Stomach (tissue), 9 donors: ENCODE measurements around the gene GPR27. TPM values are rescaled to one million over a fixed set of nuclear protein-coding genes. Genes with fewer than 3 reads are reported as not detected.

ENCODE experiments used
- DNase-seq, 2 donors: peaks; one replicate each; pipeline versions ENCODE4 v3.0.0 to v3.0.0-alpha.2; 2013 to 2019
- H3K27ac ChIP-seq, 5 donors: fragments of 200-600 bp in 4 of 5; sonication (generic) in 4 of 5; one replicate each; pipeline ENCODE4 v1.5.1; 2013 to 2019; ENCODE audit warnings: mild to moderate bottlenecking in 1 of 5, moderate library complexity in 1 of 5
- H3K27me3 ChIP-seq, 3 donors: fragments of 200-600 bp; sonication (generic); one replicate each; pipeline ENCODE4 v1.5.1; 2017 to 2019; ENCODE audit warnings: mixed run types in 1 of 3
- H3K36me3 ChIP-seq, 4 donors: fragments of 200-600 bp; sonication (generic); 1 replicate in 3 of 4; 2 replicates in 1 of 4; pipeline ENCODE4 v1.5.1; 2016 to 2019
- H3K4me1 ChIP-seq, 4 donors: fragments of 200-600 bp; sonication (generic); one replicate each; pipeline ENCODE4 v1.5.1; 2016 to 2019
- H3K4me3 ChIP-seq, 4 donors: fragments of 200-600 bp; sonication (generic) in 3 of 4; one replicate each; pipeline ENCODE4 v1.5.1; 2016 to 2019; ENCODE audit warnings: mild to moderate bottlenecking in 1 of 4
- H3K9me3 ChIP-seq, 4 donors: fragments of 200-600 bp; sonication (generic); one replicate each; pipeline ENCODE4 v1.5.1; 2016 to 2019
- EP300 ChIP-seq: sonication (generic); formaldehyde crosslinking; IDR thresholded peaks from one replicate; pipeline ENCODE4 v1.6.1; 2017; ENCODE audit warnings: antibody characterized with exemption
- POLR2A ChIP-seq, 4 donors: fragments of 450-650 bp; IDR thresholded peaks; one replicate each; pipeline ENCODE4 v1.6.1; 2016; ENCODE audit warnings: antibody characterized with exemption in 4 of 4, control low read depth in 2 of 4, mild to moderate bottlenecking in 1 of 4, moderate library complexity in 1 of 4
- POLR2AphosphoS5 ChIP-seq, 3 donors: sonication (generic); formaldehyde crosslinking; IDR thresholded peaks; one replicate each; pipeline ENCODE4 v1.6.1; 2016; ENCODE audit warnings: antibody characterized with exemption in 3 of 3
- WGBS, 5 donors: extraction: QIAGEN DNeasy Blood & Tissue Kit in 3 of 5; methylation state at CpG; one replicate each; pipeline versions ENCODE4 v1.1.5 to v1.1.7; 2013 to 2018; 5-methylcytosine and 5-hydroxymethylcytosine counted together
- intact Hi-C: fragments of 100-400 bp; cut with DNase I; formaldehyde crosslinking; loops from one replicate; pipeline ENCODE4 v1.15.1; 2023; ENCODE audit warnings: low total_unique reads
- polyA plus RNA-seq, 3 donors: library from polyadenylated mRNA; stranded (reverse); fragments of 200-250 nt; gene quantifications; one replicate each; pipeline ENCODE4 v1.2.3, GENCODE V29; 2013
- total RNA-seq, 5 donors: library from RNA; depleted of rRNA; stranded (reverse); fragments of >200 nt; gene quantifications; one replicate each; pipeline versions ENCODE4 v1.1.0 to v1.2.3, GENCODE V29; 2014 to 2016
- TF ChIP-seq, protein P1 (sequence below), 7 experiments: fragments of 450-650 bp in 4 of 7; fragments of 200-600 bp in 3 of 7; sonication (generic) in 3 of 7; IDR thresholded peaks; one replicate each; pipeline ENCODE4 v1.5.1; 2016 to 2019; ENCODE audit warnings: antibody characterized with exemption in 7 of 7, control low read depth in 2 of 7, mild to moderate bottlenecking in 1 of 7
- donor health status: healthy with polysubstance abuse.
- donor health status: Bipolar disorder and iron deficiency.
- donor health status: healthy.

The GPR27 gene
- total and polyA plus RNA-seq, 8 donors = 0.45 to 5.1 (median 2.6) TPM; not detected in 1

DNA sequence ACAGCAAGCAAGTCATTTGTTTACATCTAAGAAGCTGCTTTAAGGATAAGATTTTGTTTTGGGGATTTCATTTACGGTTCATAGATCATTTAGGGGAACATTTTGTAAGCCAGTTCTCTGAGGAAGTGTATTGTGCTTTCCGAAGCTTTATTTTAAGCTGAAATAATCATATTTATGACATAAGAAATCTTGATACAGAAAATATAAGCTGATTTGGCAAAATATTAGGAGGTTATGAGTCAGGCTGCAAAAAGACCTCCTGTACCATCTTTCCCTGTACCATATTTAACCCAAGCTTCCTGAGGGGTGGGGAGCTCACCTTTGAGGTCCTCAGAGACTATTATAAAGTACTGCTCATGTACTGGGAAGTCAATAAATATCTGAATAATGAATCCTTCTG lies 20.3 kb upstream of the GPR27 start:
- no peaks in the 10 kb centered on the region for H3K27me3 ChIP-seq
- 71 to 88% (median 81%) methylated on average over 2 of the region's 2 CpGs for WGBS, 5 donors

DNA sequence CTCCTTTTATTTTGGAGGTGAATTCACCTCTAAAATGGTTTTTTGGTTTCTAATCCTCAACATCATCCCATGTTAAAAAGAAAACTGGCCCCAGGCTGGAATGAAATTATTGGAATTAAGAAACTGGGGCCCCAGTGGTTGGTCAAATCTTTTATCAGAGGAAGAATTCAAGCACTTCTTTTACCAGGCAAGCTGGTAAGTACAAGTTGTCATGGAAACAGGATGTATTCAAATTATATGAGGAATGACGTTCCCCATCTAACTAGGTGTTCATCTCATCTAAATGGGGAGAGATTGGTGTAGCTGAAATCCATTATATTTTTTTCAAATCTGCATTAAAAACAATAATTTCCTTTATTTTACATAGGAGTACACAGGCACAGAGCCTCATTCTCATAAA lies 18.8 kb upstream of the GPR27 start:
- Histone ChIP-seq H3K4me1 (peaks cover 2 to 6% (median 3%) of the 10 kb centered on the region in 4 donors), H3K36me3 (no peaks in the 10 kb centered on the region), H3K4me3 (no peak overlapping the region), H3K27ac (no peak overlapping the region), H3K27me3 (no peaks in the 10 kb centered on the region), H3K9me3 (peaks cover 0 to 6% (median 0%) of the 10 kb centered on the region in 4 donors)
- 66 to 90% (median 83%) methylated on average over 1 of the region's 1 CpG for WGBS, 5 donors
- intact Hi-C loops = loop anchor here (10.0 kb wide), 1 partner anchor 1090 kb away; no protein-coding TSS in a partner anchor
- DNase-seq = no peak
- TF ChIP-seq POLR2A (IDR thresholded peaks at IDR 0.05) (no peak), POLR2AphosphoS5 (IDR thresholded peaks at IDR 0.05) (no peak), EP300 (no peak)
- TF ChIP-seq, protein P1, sequence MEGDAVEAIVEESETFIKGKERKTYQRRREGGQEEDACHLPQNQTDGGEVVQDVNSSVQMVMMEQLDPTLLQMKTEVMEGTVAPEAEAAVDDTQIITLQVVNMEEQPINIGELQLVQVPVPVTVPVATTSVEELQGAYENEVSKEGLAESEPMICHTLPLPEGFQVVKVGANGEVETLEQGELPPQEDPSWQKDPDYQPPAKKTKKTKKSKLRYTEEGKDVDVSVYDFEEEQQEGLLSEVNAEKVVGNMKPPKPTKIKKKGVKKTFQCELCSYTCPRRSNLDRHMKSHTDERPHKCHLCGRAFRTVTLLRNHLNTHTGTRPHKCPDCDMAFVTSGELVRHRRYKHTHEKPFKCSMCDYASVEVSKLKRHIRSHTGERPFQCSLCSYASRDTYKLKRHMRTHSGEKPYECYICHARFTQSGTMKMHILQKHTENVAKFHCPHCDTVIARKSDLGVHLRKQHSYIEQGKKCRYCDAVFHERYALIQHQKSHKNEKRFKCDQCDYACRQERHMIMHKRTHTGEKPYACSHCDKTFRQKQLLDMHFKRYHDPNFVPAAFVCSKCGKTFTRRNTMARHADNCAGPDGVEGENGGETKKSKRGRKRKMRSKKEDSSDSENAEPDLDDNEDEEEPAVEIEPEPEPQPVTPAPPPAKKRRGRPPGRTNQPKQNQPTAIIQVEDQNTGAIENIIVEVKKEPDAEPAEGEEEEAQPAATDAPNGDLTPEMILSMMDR (IDR thresholded peaks at IDR 0.05) = no peak

More for the DNA sequence above, 20.3 kb upstream of the GPR27 start:
- Histone ChIP-seq H3K36me3 (no peaks in the 10 kb centered on the region), H3K27ac (no peak overlapping the region), H3K9me3 (peaks cover 0 to 6% (median 0%) of the 10 kb centered on the region in 4 donors), H3K4me3 (no peak overlapping the region), H3K4me1 (peaks cover 3 to 13% (median 6%) of the 10 kb centered on the region in 4 donors)
- intact Hi-C loops = loop anchor here (10.0 kb wide), 1 partner anchor 1091 kb away; no protein-coding TSS in a partner anchor
- DNase-seq = no peak
- TF ChIP-seq, protein P1 (IDR thresholded peaks at IDR 0.05) = no peak
- no peak for TF ChIP-seq POLR2AphosphoS5 (IDR thresholded peaks at IDR 0.05)
- no peak for TF ChIP-seq POLR2A (IDR thresholded peaks at IDR 0.05)
- no peak for TF ChIP-seq EP300

DNA sequence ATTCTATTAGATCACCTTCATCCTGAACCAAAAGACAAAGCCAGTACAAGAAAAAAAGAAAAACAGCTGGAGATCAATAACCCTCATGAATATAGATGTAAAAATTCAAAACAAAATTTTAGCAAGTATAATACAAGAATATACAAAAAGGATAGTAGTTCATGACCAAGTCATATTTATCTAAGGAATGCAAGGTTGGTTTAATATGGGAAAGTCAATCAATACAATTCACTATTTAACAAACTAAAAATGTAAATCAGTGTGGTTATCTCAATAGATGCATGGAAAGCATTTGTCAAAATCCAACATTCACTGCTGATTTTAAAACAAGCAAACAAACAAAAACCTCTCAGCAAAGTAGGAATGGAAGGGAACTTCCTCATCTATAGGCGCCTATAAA lies 11.0 kb upstream of the GPR27 start:
- no peak overlapping the region for H3K4me3 ChIP-seq
- peaks cover 0 to 31% (median 27%) of the 10 kb centered on the region in 4 donors for H3K9me3 ChIP-seq
- TF ChIP-seq, protein P1 (IDR thresholded peaks at IDR 0.05) = no peak
- no peak for TF ChIP-seq POLR2AphosphoS5 (IDR thresholded peaks at IDR 0.05)
- TF ChIP-seq POLR2A (IDR thresholded peaks at IDR 0.05) = no peak
- no peak for TF ChIP-seq EP300
- 96 to 100% (median 98%) methylated on average over 1 of the region's 1 CpG for WGBS, 5 donors
- intact Hi-C loops = no loop called here
- DNase-seq = no peak
- no peaks in the 10 kb centered on the region for H3K4me1 ChIP-seq
- no peaks in the 10 kb centered on the region for H3K27me3 ChIP-seq
- H3K36me3 ChIP-seq = no peaks in the 10 kb centered on the region
- no peak overlapping the region for H3K27ac ChIP-seq

DNA sequence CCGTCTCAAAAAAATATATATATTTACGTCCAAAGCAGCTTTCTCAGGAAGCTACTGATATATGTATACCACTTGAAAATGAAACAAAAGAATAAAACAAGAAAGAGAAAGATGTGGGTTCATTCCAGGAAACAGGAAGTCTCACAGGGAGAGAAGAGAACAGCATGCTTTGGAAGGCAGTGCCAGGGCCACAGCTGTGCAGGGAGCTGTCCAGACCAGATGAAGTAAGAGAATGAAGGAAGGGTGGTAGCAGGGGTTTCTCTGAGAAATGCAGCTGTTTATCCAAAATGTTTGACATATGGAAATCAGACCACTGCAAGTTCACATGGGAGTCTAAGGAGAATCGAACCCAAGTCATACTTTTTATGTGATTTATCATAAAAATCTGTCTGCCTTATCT lies 8.9 kb upstream of the GPR27 start:
- TF ChIP-seq POLR2AphosphoS5 (IDR thresholded peaks at IDR 0.05) = no peak
- TF ChIP-seq, protein P1 (IDR thresholded peaks at IDR 0.05) = no peak
- no peaks in the 10 kb centered on the region for H3K36me3 ChIP-seq
- no peak overlapping the region for H3K27ac ChIP-seq
- intact Hi-C loops = no loop called here
- peaks cover 0 to 29% (median 27%) of the 10 kb centered on the region in 4 donors for H3K9me3 ChIP-seq
- no peak overlapping the region for H3K4me3 ChIP-seq
- 84 to 93% (median 86%) methylated on average over 3 of the region's 3 CpGs for WGBS, 5 donors
- no peaks in the 10 kb centered on the region for H3K4me1 ChIP-seq
- no peak for DNase-seq
- no peaks in the 10 kb centered on the region for H3K27me3 ChIP-seq
